ENCODE data around the gene UNC93B1. TPM values are rescaled to one million over a fixed set of nuclear protein-coding genes. Genes with fewer than 3 reads are reported as not detected.
"Not testable (repeated sequence)": the region's sequence is repeated elsewhere in the genome, so short reads cannot be mapped to it uniquely, and the experiment has no call there.

Gene UNC93B1
- total RNA-seq, 2 donors from 2014 or later = 31.5 to 41.7 TPM

GRCh38 chr11:67996051-67996450 lies 7.8 kb downstream of the UNC93B1 start:
- TF ChIP-seq POLR2AphosphoS5 (IDR thresholded peaks at IDR 0.05) (no peak), CTCF (IDR thresholded peaks at IDR 0.05) (no peak), POLR2A (IDR thresholded peaks at IDR 0.05) (no peak)
- Histone ChIP-seq H3K4me1 (replicated peaks) (no peaks in the 10 kb centered on the region), H3K27ac (no peak overlapping the region), H3K9me3 (no peaks in the 10 kb centered on the region), H3K4me3 (no peak overlapping the region), H3K36me3 (no peaks in the 10 kb centered on the region), H3K27me3 (replicated peaks; ENCODE audit: insufficient read depth) (no peaks in the 10 kb centered on the region)
- no peak for DNase-seq (ENCODE audit: low spot score)
- whole genome bisulfite sequencing = 93% methylated on average over 13 of the region's 13 CpGs
- intact Hi-C loops (cut with DNase I) = no loop called here

- H3K9me3 ChIP-seq; H3K36me3 ChIP-seq; H3K4me1 ChIP-seq (replicated peaks); intact Hi-C loops (cut with DNase I); H3K27ac ChIP-seq; DNase-seq (ENCODE audit: low spot score); H3K4me3 ChIP-seq; H3K27me3 ChIP-seq (replicated peaks; ENCODE audit: insufficient read depth): not testable (repeated sequence)
- 87% methylated on average over 11 of the region's 14 CpGs for WGBS
Observed at GRCh38 chr11:67995579-67995978, 8.3 kb downstream of the UNC93B1 start.

GRCh38 chr11:67995129-67995528 lies 8.8 kb downstream of the UNC93B1 start:
- H3K9me3 ChIP-seq; intact Hi-C loops (cut with DNase I); H3K4me3 ChIP-seq; H3K27me3 ChIP-seq (replicated peaks; ENCODE audit: insufficient read depth); H3K27ac ChIP-seq; H3K36me3 ChIP-seq; DNase-seq (ENCODE audit: low spot score); H3K4me1 ChIP-seq (replicated peaks): not testable (repeated sequence)
- WGBS = 95% methylated on average over 3 of the region's 3 CpGs

- H3K36me3 ChIP-seq; DNase-seq (ENCODE audit: low spot score); H3K27me3 ChIP-seq (replicated peaks; ENCODE audit: insufficient read depth); H3K4me1 ChIP-seq (replicated peaks); H3K9me3 ChIP-seq; H3K27ac ChIP-seq; intact Hi-C loops (cut with DNase I); H3K4me3 ChIP-seq: not testable (repeated sequence)
- WGBS = 96% methylated on average over 5 of the region's 5 CpGs
Observed at GRCh38 chr11:67994387-67994786, 9.5 kb downstream of the UNC93B1 start.

- H3K27ac ChIP-seq; H3K4me1 ChIP-seq (replicated peaks); H3K9me3 ChIP-seq; H3K27me3 ChIP-seq (replicated peaks; ENCODE audit: insufficient read depth); H3K36me3 ChIP-seq; H3K4me3 ChIP-seq; intact Hi-C loops (cut with DNase I); DNase-seq (ENCODE audit: low spot score): not testable (repeated sequence)
- 43% methylated on average over 11 of the region's 12 CpGs for WGBS
- TF ChIP-seq CTCF (IDR thresholded peaks at IDR 0.05) (peak in 3 of 4 experiments; percentile 48 to 84 (median 83)), POLR2AphosphoS5 (IDR thresholded peaks at IDR 0.05) (peak; percentile 6)
Observed at GRCh38 chr11:67993821-67994220, 10.1 kb downstream of the UNC93B1 start.

GRCh38 chr11:67991347-67992121 lies 12.4 kb downstream of the UNC93B1 start:
- H3K4me1 ChIP-seq (replicated peaks); H3K9me3 ChIP-seq; H3K27ac ChIP-seq; intact Hi-C loops (cut with DNase I); H3K27me3 ChIP-seq (replicated peaks; ENCODE audit: insufficient read depth); H3K4me3 ChIP-seq; H3K36me3 ChIP-seq; DNase-seq (ENCODE audit: low spot score): not testable (repeated sequence)
- 39% methylated on average over 22 of the region's 70 CpGs for WGBS

GRCh38 chr11:67990546-67991346 lies 13.2 kb downstream of the UNC93B1 start:
- DNase-seq (ENCODE audit: low spot score); intact Hi-C loops (cut with DNase I); H3K4me3 ChIP-seq; H3K27ac ChIP-seq; H3K4me1 ChIP-seq (replicated peaks); H3K9me3 ChIP-seq; H3K27me3 ChIP-seq (replicated peaks; ENCODE audit: insufficient read depth); H3K36me3 ChIP-seq: not testable (repeated sequence)
- WGBS = 18% methylated on average over 48 of the region's 58 CpGs

- WGBS = 83% methylated on average over 6 of the region's 6 CpGs
- DNase-seq (ENCODE audit: low spot score); H3K36me3 ChIP-seq; H3K27ac ChIP-seq; H3K4me1 ChIP-seq (replicated peaks); H3K4me3 ChIP-seq; H3K9me3 ChIP-seq; intact Hi-C loops (cut with DNase I); H3K27me3 ChIP-seq (replicated peaks; ENCODE audit: insufficient read depth): not testable (repeated sequence)
Observed at GRCh38 chr11:67985302-67985701, 18.6 kb downstream of the UNC93B1 start.

All from prostate gland (tissue), 2 donors.